GM18870 (cell line): ENCODE results near the gene SCRT2.
"Not testable (repeated sequence)": the region's sequence is repeated elsewhere in the genome, so short reads cannot be mapped to it uniquely, and the experiment has no call there.

Experiments
- ATAC-seq: cut with Tn5 transposase; IDR thresholded peaks from one replicate; pipeline ENCODE4 v1.9.1; 2021; ENCODE audit warnings: moderate library complexity; ENCODE audit not compliant: unreplicated experiment

The SCRT2 gene

GRCh38 chr20:653590-654416, 21.8 kb downstream of the SCRT2 start:
- ATAC-seq: no peak

GRCh38 chr20:653110-653589, 22.5 kb downstream of the SCRT2 start, which contains the start of gene SRXN1:
Gene SRXN1 (minus strand): TSS chr20:653200. CDS start chr20:653185, 15 bp downstream.
- ATAC-seq: no peak

- ATAC-seq: no peak
These were observed 22.9 kb downstream of the SCRT2 start for GRCh38 chr20:652615-653109.

- no peak for ATAC-seq
These were observed 23.6 kb downstream of the SCRT2 start for GRCh38 chr20:651713-652614.

- ATAC-seq: no peak
These were observed 24.6 kb downstream of the SCRT2 start for GRCh38 chr20:650954-651353.

- ATAC-seq: no peak
These were observed 25.3 kb downstream of the SCRT2 start for GRCh38 chr20:650281-650680.

GRCh38 chr20:647479-648019, 28.1 kb downstream of the SCRT2 start:
- no peak for ATAC-seq

- ATAC-seq: no peak
These were observed 28.8 kb downstream of the SCRT2 start for GRCh38 chr20:646868-647233.

GRCh38 chr20:646107-646867, 29.3 kb downstream of the SCRT2 start:
- ATAC-seq: no peak

GRCh38 chr20:645318-646106, 30.1 kb downstream of the SCRT2 start:
- no peak for ATAC-seq

- ATAC-seq: no peak
These were observed 30.8 kb downstream of the SCRT2 start for GRCh38 chr20:644692-645317.

- no peak for ATAC-seq
These were observed 33.0 kb downstream of the SCRT2 start for GRCh38 chr20:642398-643174.

GRCh38 chr20:642013-642397, 33.6 kb downstream of the SCRT2 start:
- not testable (repeated sequence) for ATAC-seq

GRCh38 chr20:641516-641875, 34.1 kb downstream of the SCRT2 start:
- no peak for ATAC-seq

GRCh38 chr20:640674-641515, 34.7 kb downstream of the SCRT2 start:
- no peak for ATAC-seq

- ATAC-seq: no peak
These were observed 37.0 kb downstream of the SCRT2 start for GRCh38 chr20:638579-638978.

GRCh38 chr20:637559-637958, 38.0 kb downstream of the SCRT2 start:
- ATAC-seq: no peak

- ATAC-seq: no peak
These were observed 39.7 kb downstream of the SCRT2 start for GRCh38 chr20:635893-636338.
